SK-N-SH treated with all-trans-retinoic acid at 6 μM for 48 hours (cell line): ENCODE results near the gene LRRC74B.

Experiments
- BACH2 ChIP-seq: fragments of 250-450 bp; sonication (Bioruptor Pico); IDR thresholded peaks from 2 replicates; pipeline ENCODE4 v1.9.0; 2021; ENCODE audit warnings: mild to moderate bottlenecking, borderline replicate concordance
- GLIS3 ChIP-seq: fragments of 250-450 bp; sonication (Bioruptor Pico); IDR thresholded peaks from 2 replicates; pipeline ENCODE4 v1.5.0; 2020; ENCODE audit warnings: mild to moderate bottlenecking, moderate library complexity
- ZFP3 ChIP-seq: fragments of 250-450 bp; sonication (Bioruptor Pico); IDR thresholded peaks from 2 replicates; pipeline ENCODE4 v1.5.0; 2020; ENCODE audit warnings: mild to moderate bottlenecking, moderate library complexity
- ZNF565 ChIP-seq: fragments of 450-650 bp; formaldehyde crosslinking; conservative IDR thresholded peaks from 2 replicates; pipeline ENCODE4 v1.5.0; 2020; ENCODE audit warnings: low read depth, mild to moderate bottlenecking, moderate library complexity
- TF ChIP-seq, protein P1 (sequence below): fragments of 250-450 bp; sonication (Bioruptor Pico); IDR thresholded peaks from 2 replicates; pipeline ENCODE4 v1.5.1; 2021; ENCODE audit warnings: mild to moderate bottlenecking, moderate library complexity
- TF ChIP-seq, protein P2 (sequence below): fragments of 250-450 bp; sonication (Bioruptor Pico); IDR thresholded peaks from 2 replicates; pipeline ENCODE4 v1.8.0; 2020; ENCODE audit warnings: mild to moderate bottlenecking, moderate library complexity, borderline replicate concordance
- TF ChIP-seq, protein P3 (sequence below): fragments of 250-450 bp; sonication (Bioruptor Pico); IDR thresholded peaks from 2 replicates; pipeline ENCODE4 v1.5.1; 2020; ENCODE audit warnings: low read depth, mild to moderate bottlenecking, moderate library complexity

DNA sequence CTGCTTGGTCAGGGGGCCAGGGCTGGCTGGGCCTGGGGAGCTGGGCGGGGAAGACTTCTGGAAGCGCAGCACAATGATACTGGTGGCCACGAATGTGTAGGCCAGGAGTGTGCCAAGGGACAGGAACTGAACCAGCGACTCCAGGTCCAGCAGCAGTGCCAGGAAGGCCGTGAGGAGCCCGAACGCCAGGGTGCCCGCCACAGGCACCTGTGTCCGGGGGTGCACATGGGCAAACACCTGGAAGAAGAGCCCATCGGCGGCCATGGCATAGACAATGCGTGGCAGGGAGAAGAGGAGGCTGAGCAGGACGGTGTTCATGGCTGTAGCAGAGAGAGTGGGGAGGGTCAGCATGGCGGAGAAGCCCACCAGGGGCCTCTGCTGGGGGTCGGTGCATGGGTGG, 15.7 kb upstream of the LRRC74B start:
- TF ChIP-seq, protein P1, sequence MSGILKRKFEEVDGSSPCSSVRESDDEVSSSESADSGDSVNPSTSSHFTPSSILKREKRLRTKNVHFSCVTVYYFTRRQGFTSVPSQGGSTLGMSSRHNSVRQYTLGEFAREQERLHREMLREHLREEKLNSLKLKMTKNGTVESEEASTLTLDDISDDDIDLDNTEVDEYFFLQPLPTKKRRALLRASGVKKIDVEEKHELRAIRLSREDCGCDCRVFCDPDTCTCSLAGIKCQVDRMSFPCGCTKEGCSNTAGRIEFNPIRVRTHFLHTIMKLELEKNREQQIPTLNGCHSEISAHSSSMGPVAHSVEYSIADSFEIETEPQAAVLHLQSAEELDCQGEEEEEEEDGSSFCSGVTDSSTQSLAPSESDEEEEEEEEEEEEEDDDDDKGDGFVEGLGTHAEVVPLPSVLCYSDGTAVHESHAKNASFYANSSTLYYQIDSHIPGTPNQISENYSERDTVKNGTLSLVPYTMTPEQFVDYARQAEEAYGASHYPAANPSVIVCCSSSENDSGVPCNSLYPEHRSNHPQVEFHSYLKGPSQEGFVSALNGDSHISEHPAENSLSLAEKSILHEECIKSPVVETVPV = no peak
- TF ChIP-seq, protein P2, sequence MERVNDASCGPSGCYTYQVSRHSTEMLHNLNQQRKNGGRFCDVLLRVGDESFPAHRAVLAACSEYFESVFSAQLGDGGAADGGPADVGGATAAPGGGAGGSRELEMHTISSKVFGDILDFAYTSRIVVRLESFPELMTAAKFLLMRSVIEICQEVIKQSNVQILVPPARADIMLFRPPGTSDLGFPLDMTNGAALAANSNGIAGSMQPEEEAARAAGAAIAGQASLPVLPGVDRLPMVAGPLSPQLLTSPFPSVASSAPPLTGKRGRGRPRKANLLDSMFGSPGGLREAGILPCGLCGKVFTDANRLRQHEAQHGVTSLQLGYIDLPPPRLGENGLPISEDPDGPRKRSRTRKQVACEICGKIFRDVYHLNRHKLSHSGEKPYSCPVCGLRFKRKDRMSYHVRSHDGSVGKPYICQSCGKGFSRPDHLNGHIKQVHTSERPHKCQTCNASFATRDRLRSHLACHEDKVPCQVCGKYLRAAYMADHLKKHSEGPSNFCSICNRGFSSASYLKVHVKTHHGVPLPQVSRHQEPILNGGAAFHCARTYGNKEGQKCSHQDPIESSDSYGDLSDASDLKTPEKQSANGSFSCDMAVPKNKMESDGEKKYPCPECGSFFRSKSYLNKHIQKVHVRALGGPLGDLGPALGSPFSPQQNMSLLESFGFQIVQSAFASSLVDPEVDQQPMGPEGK (CRISPR knock-in tag) = no peak
- TF ChIP-seq GLIS3 (CRISPR knock-in tag) = no peak
- TF ChIP-seq ZNF565 (CRISPR knock-in tag) = no peak
- TF ChIP-seq, protein P3, sequence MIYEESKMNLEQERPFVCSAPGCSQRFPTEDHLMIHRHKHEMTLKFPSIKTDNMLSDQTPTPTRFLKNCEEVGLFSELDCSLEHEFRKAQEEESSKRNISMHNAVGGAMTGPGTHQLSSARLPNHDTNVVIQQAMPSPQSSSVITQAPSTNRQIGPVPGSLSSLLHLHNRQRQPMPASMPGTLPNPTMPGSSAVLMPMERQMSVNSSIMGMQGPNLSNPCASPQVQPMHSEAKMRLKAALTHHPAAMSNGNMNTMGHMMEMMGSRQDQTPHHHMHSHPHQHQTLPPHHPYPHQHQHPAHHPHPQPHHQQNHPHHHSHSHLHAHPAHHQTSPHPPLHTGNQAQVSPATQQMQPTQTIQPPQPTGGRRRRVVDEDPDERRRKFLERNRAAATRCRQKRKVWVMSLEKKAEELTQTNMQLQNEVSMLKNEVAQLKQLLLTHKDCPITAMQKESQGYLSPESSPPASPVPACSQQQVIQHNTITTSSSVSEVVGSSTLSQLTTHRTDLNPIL (CRISPR knock-in tag) = no peak
- no peak for TF ChIP-seq BACH2 (CRISPR knock-in tag)
- no peak for TF ChIP-seq ZFP3
